ENCODE results near the gene PCYT1A. TPM values are rescaled to one million over a fixed set of nuclear protein-coding genes. Genes with fewer than 3 reads are reported as not detected.
A peak's percentile ranks its signal among the peaks of the same experiment; 100 is the strongest.
"Not testable (repeated sequence)": the region's sequence is repeated elsewhere in the genome, so short reads cannot be mapped to it uniquely, and the experiment has no call there.

The PCYT1A gene
- total RNA-seq, 5 donors from 2014 or later (not counting 1 experiment from before 2014, with no cell fraction given), result 61.1 to 87.9 (median 64.1) TPM

GRCh38 chr3:196207833-196208607, 79.5 kb downstream of the PCYT1A start:
- Histone ChIP-seq H3K27ac (ENCODE audit: low read length) (no peak overlapping the region), H3K36me3 (ENCODE audit: control insufficient read depth in 2 of 2, extremely low read depth in 1 of 2, insufficient read depth in 1 of 2, low read length in 1 of 2) (no peaks in the 10 kb centered on the region), H3K4me3 (ENCODE audit: control insufficient read depth in 1 of 2, extremely low read depth in 1 of 2, low read length in 1 of 2) (peak overlapping the region; percentile 60 to 63), H3K9me3 (no peaks in the 10 kb centered on the region), H3K4me1 (ENCODE audit: control insufficient read depth in 1 of 2, extremely low read depth in 1 of 2, insufficient read depth in 2 of 2, low read length in 2 of 2) (peaks cover 0 to 19% of the 10 kb centered on the region in 2 experiments), H3K27me3 (replicated peaks in 1 of 2; ENCODE audit: control insufficient read depth in 2 of 2, extremely low read depth in 1 of 2, insufficient read depth in 2 of 2, low read length in 1 of 2) (peaks cover 0 to 5% of the 10 kb centered on the region in 2 experiments)
- Mint-ChIP-seq H3K27me3 (no peaks in the 10 kb centered on the region), H3K9me3 (no peaks in the 10 kb centered on the region), H3K4me1 (peaks cover 9 to 28% (median 10%) of the 10 kb centered on the region in 3 donors), H3K36me3 (no peaks in the 10 kb centered on the region), H3K4me3 (peak overlapping the region; percentile 79 to 81 (median 80)), H3K27ac (peak overlapping the region in 1 of 2 donors; percentile 46)
- CTCF ChIA-PET, result no interaction called here
- DNase-seq, result peak in 33 of 35 experiments; percentile 34 to 77 (median 55)
- 49% methylated on average over 17 of the region's 49 CpGs for WGBS (ENCODE audit: insufficient coverage)
- peak; percentile 71 to 81 (median 75) for ATAC-seq (replicated peaks in 1 of 4)
- POLR2A ChIA-PET, result no interaction called here

GRCh38 chr3:196207159-196207832, 80.2 kb downstream of the PCYT1A start:
- Mint-ChIP-seq H3K36me3 (no peaks in the 10 kb centered on the region), H3K4me1 (peaks cover 9 to 28% (median 10%) of the 10 kb centered on the region in 3 donors), H3K4me3 (peak overlapping the region; percentile 49 to 81 (median 79)), H3K9me3 (no peaks in the 10 kb centered on the region), H3K27me3 (no peaks in the 10 kb centered on the region), H3K27ac (peak overlapping the region in 1 of 2 donors; percentile 72)
- Histone ChIP-seq H3K9me3 (no peaks in the 10 kb centered on the region), H3K4me1 (ENCODE audit: control insufficient read depth in 1 of 2, extremely low read depth in 1 of 2, insufficient read depth in 2 of 2, low read length in 2 of 2) (peaks cover 0 to 19% of the 10 kb centered on the region in 2 experiments), H3K27ac (ENCODE audit: low read length) (no peak overlapping the region), H3K36me3 (ENCODE audit: control insufficient read depth in 2 of 2, extremely low read depth in 1 of 2, insufficient read depth in 1 of 2, low read length in 1 of 2) (no peaks in the 10 kb centered on the region), H3K27me3 (replicated peaks in 1 of 2; ENCODE audit: control insufficient read depth in 2 of 2, extremely low read depth in 1 of 2, insufficient read depth in 2 of 2, low read length in 1 of 2) (peaks cover 0 to 5% of the 10 kb centered on the region in 2 experiments), H3K4me3 (ENCODE audit: control insufficient read depth in 1 of 2, extremely low read depth in 1 of 2, low read length in 1 of 2) (peak overlapping the region; percentile 29 to 63)
- ChIA-PET CTCF (interaction anchor here in 1 of 2 donors (1.3 kb wide), 1 partner anchor 133 kb away, joined by 4 read pairs; no protein-coding TSS in a partner anchor), POLR2A (interaction anchor here (0.7 to 1.3 kb wide), 2 partner anchors 9 to 24 kb away, joined by 5 read pairs; no protein-coding TSS in a partner anchor)
- 27% methylated on average over 23 of the region's 70 CpGs for WGBS (ENCODE audit: insufficient coverage)
- peak in 14 of 35 experiments; percentile 10 to 55 (median 29) for DNase-seq
- ATAC-seq (replicated peaks in 1 of 4), result peak; percentile 39 to 58 (median 44)

GRCh38 chr3:196205442-196206205, 81.9 kb downstream of the PCYT1A start:
- DNase-seq; H3K9me3 ChIP-seq; H3K27ac ChIP-seq (ENCODE audit: low read length); H3K9me3 Mint-ChIP-seq; H3K36me3 Mint-ChIP-seq; H3K4me3 ChIP-seq (ENCODE audit: control insufficient read depth in 1 of 2, extremely low read depth in 1 of 2, low read length in 1 of 2); ATAC-seq (replicated peaks in 1 of 4); H3K36me3 ChIP-seq (ENCODE audit: control insufficient read depth in 2 of 2, extremely low read depth in 1 of 2, insufficient read depth in 1 of 2, low read length in 1 of 2); H3K27me3 Mint-ChIP-seq; H3K27me3 ChIP-seq (replicated peaks in 1 of 2; ENCODE audit: control insufficient read depth in 2 of 2, extremely low read depth in 1 of 2, insufficient read depth in 2 of 2, low read length in 1 of 2): not testable (repeated sequence)
- peaks cover 9 to 28% (median 10%) of the 10 kb centered on the region in 3 donors for H3K4me1 Mint-ChIP-seq
- 89% methylated on average over 7 of the region's 9 CpGs for WGBS (ENCODE audit: insufficient coverage)
- ChIA-PET POLR2A (interaction anchor here in 1 of 2 donors (1.3 kb wide), 1 partner anchor 22 kb away, joined by 5 read pairs; no protein-coding TSS in a partner anchor), CTCF (interaction anchor here (0.6 to 0.7 kb wide), 3 partner anchors 8 to 595 kb away, joined by 3 to 4 read pairs (median 3); no protein-coding TSS in a partner anchor)
- H3K4me3 Mint-ChIP-seq, result peak overlapping the region in 1 of 3 donors; percentile 81
- peaks cover 0 to 19% of the 10 kb centered on the region in 2 experiments for H3K4me1 ChIP-seq (ENCODE audit: control insufficient read depth in 1 of 2, extremely low read depth in 1 of 2, insufficient read depth in 2 of 2, low read length in 2 of 2)
- peak overlapping the region in 1 of 2 donors; percentile 36 for H3K27ac Mint-ChIP-seq

DNA sequence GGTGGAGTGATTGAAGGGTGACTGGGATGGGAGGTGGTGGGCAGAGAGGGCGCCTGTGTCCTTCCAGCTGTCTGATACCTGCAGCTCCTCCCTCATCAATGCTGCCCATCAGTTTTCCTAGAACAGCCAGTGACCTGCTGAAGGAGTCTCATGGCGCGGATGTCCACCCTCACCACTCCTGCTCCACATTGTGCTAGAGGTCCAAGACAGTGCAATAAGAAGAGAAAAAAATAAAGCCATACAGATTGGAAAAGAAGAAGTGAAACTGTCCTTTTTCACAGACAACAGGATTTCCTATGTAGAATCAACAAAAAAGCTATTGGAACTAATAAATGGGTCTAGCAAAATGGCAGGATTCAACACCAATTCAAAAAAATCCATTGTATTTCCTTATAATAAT, 83.7 kb downstream of the PCYT1A start:
- no peak overlapping the region for H3K27ac Mint-ChIP-seq
- CTCF ChIA-PET, result no interaction called here
- ATAC-seq (replicated peaks in 1 of 4), result no peak

GRCh38 chr3:196202516-196202970, 85.0 kb downstream of the PCYT1A start:
- Mint-ChIP-seq H3K4me3 (no peak overlapping the region), H3K4me1 (peaks cover 0 to 21% (median 5%) of the 10 kb centered on the region in 3 donors), H3K27ac (no peak overlapping the region), H3K27me3 (no peaks in the 10 kb centered on the region), H3K36me3 (no peaks in the 10 kb centered on the region), H3K9me3 (no peaks in the 10 kb centered on the region)
- no peak overlapping the region for H3K4me3 ChIP-seq (ENCODE audit: control insufficient read depth in 1 of 2, extremely low read depth in 1 of 2, low read length in 1 of 2)
- peaks cover 0 to 8% of the 10 kb centered on the region in 2 experiments for H3K4me1 ChIP-seq (ENCODE audit: control insufficient read depth in 1 of 2, extremely low read depth in 1 of 2, insufficient read depth in 2 of 2, low read length in 2 of 2)
- H3K27me3 ChIP-seq (replicated peaks in 1 of 2; ENCODE audit: control insufficient read depth in 2 of 2, extremely low read depth in 1 of 2, insufficient read depth in 2 of 2, low read length in 1 of 2), result peaks cover 0 to 3% of the 10 kb centered on the region in 2 experiments
- no peak overlapping the region for H3K27ac ChIP-seq (ENCODE audit: low read length)
- ChIA-PET POLR2A (no interaction called here), CTCF (no interaction called here)
- no peaks in the 10 kb centered on the region for H3K36me3 ChIP-seq (ENCODE audit: control insufficient read depth in 2 of 2, extremely low read depth in 1 of 2, insufficient read depth in 1 of 2, low read length in 1 of 2)
- no peak for ATAC-seq (replicated peaks in 1 of 4)
- DNase-seq, result no peak
- WGBS (ENCODE audit: insufficient coverage), result 88% methylated on average over 20 of the region's 21 CpGs
- no peaks in the 10 kb centered on the region for H3K9me3 ChIP-seq

More for the DNA sequence above, 83.7 kb downstream of the PCYT1A start:
- peaks cover 9 to 28% (median 10%) of the 10 kb centered on the region in 3 donors for H3K4me1 Mint-ChIP-seq
- H3K27me3 Mint-ChIP-seq, result no peaks in the 10 kb centered on the region
- Histone ChIP-seq H3K27me3 (replicated peaks in 1 of 2; ENCODE audit: control insufficient read depth in 2 of 2, extremely low read depth in 1 of 2, insufficient read depth in 2 of 2, low read length in 1 of 2) (peaks cover 0 to 5% of the 10 kb centered on the region in 2 experiments), H3K4me3 (ENCODE audit: control insufficient read depth in 1 of 2, extremely low read depth in 1 of 2, low read length in 1 of 2) (no peak overlapping the region), H3K27ac (ENCODE audit: low read length) (no peak overlapping the region), H3K9me3 (no peaks in the 10 kb centered on the region), H3K36me3 (ENCODE audit: control insufficient read depth in 2 of 2, extremely low read depth in 1 of 2, insufficient read depth in 1 of 2, low read length in 1 of 2) (no peaks in the 10 kb centered on the region), H3K4me1 (ENCODE audit: control insufficient read depth in 1 of 2, extremely low read depth in 1 of 2, insufficient read depth in 2 of 2, low read length in 2 of 2) (peaks cover 0 to 19% of the 10 kb centered on the region in 2 experiments)
- no peaks in the 10 kb centered on the region for H3K9me3 Mint-ChIP-seq
- DNase-seq, result no peak
- no peak overlapping the region for H3K4me3 Mint-ChIP-seq
- POLR2A ChIA-PET, result no interaction called here
- H3K36me3 Mint-ChIP-seq, result no peaks in the 10 kb centered on the region
- no CpG with 5 or more reads among the region's 3 CpGs for WGBS (ENCODE audit: insufficient coverage)

All from T-cell (primary cell).